ENCODE results near the gene PROC. TPM values are rescaled to one million over a fixed set of nuclear protein-coding genes. Genes with fewer than 3 reads are reported as not detected.

Gene PROC
- total and polyA plus RNA-seq, 9 donors = 0.51 to 1.1 TPM; not detected in 7

DNA sequence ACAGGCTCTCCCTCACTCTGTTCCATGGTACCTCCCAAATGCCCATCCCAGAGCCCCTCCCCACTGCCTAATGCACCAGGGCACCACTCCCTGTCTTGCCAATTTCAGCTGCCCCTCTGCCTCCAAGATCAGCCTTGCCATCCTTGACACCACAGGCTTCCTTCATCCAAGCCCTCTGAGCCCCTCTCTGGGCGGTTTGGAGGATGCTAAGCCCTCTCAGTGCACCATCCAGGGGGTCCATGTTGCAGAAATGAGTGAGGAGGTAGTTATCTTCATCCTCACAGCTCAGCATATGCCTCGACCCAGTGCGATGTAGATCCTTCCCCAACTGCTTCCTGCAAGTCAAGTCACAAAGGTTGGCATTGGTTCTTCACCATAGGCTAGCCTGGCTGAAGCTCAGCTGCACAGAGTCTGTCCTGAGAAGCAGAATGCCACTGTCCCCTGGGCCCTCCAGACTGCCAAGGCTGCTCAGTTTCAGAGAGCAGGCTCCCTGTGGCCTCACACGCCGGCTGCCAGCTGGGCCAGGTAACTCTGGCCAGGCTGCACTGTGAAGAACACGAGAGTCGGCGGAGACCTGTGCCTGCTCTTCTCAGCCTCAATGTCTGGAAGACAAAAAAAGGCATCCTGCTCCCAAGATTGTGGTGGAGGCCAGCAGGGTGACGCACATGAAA is 20.5 kb upstream of the PROC start:
- H3K27ac ChIP-seq = no peak overlapping the region
- H3K36me3 ChIP-seq = no peaks in the 10 kb centered on the region
- no peak overlapping the region for H3K4me3 ChIP-seq
- WGBS, 3 donors = 91 to 92% (median 92%) methylated on average over 9 of the region's 9 CpGs
- no peaks in the 10 kb centered on the region for H3K9me3 ChIP-seq
- no peaks in the 10 kb centered on the region for H3K27me3 ChIP-seq
- H3K4me1 ChIP-seq (ENCODE audit: insufficient read depth) = peaks cover 4% of the 10 kb centered on the region
- no peak for DNase-seq
- TF ChIP-seq POLR2A (IDR thresholded peaks at IDR 0.05) (no peak), CTCF (IDR thresholded peaks at IDR 0.05) (no peak), EP300 (IDR thresholded peaks at IDR 0.05) (no peak)
- intact Hi-C loops (cut with DNase I) = no loop called here

- DNase-seq = peak in 4 of 5 donors; percentile 54 to 60 (median 58)
- intact Hi-C loops (cut with DNase I) = no loop called here
- H3K9me3 ChIP-seq = no peaks in the 10 kb centered on the region
- no peak overlapping the region for H3K4me3 ChIP-seq
- TF ChIP-seq EP300 (IDR thresholded peaks at IDR 0.05) (no peak), POLR2A (IDR thresholded peaks at IDR 0.05) (no peak), CTCF (IDR thresholded peaks at IDR 0.05) (no peak)
- no peak overlapping the region for H3K27ac ChIP-seq
- H3K4me1 ChIP-seq (ENCODE audit: insufficient read depth) = peaks cover 4% of the 10 kb centered on the region
- no peaks in the 10 kb centered on the region for H3K36me3 ChIP-seq
- WGBS, 3 donors = 25 to 49% (median 31%) methylated on average over 4 of the region's 4 CpGs
- no peaks in the 10 kb centered on the region for H3K27me3 ChIP-seq
These were observed 20.0 kb upstream of the PROC start for GRCh38 chr2:127398239-127398590.

- no peak overlapping the region for H3K4me3 ChIP-seq
- TF ChIP-seq EP300 (IDR thresholded peaks at IDR 0.05) = no peak
- no peak for TF ChIP-seq CTCF (IDR thresholded peaks at IDR 0.05)
- no peak for TF ChIP-seq POLR2A (IDR thresholded peaks at IDR 0.05)
- H3K27ac ChIP-seq = no peak overlapping the region
- peaks cover 4% of the 10 kb centered on the region for H3K4me1 ChIP-seq (ENCODE audit: insufficient read depth)
- intact Hi-C loops (cut with DNase I) = no loop called here
- H3K9me3 ChIP-seq = no peaks in the 10 kb centered on the region
- no peak for DNase-seq
- H3K36me3 ChIP-seq = no peaks in the 10 kb centered on the region
- 62 to 82% (median 78%) methylated on average over 9 of the region's 9 CpGs for WGBS, 3 donors
- H3K27me3 ChIP-seq = no peaks in the 10 kb centered on the region
These were observed 17.7 kb upstream of the PROC start for GRCh38 chr2:127400533-127400896.

DNA sequence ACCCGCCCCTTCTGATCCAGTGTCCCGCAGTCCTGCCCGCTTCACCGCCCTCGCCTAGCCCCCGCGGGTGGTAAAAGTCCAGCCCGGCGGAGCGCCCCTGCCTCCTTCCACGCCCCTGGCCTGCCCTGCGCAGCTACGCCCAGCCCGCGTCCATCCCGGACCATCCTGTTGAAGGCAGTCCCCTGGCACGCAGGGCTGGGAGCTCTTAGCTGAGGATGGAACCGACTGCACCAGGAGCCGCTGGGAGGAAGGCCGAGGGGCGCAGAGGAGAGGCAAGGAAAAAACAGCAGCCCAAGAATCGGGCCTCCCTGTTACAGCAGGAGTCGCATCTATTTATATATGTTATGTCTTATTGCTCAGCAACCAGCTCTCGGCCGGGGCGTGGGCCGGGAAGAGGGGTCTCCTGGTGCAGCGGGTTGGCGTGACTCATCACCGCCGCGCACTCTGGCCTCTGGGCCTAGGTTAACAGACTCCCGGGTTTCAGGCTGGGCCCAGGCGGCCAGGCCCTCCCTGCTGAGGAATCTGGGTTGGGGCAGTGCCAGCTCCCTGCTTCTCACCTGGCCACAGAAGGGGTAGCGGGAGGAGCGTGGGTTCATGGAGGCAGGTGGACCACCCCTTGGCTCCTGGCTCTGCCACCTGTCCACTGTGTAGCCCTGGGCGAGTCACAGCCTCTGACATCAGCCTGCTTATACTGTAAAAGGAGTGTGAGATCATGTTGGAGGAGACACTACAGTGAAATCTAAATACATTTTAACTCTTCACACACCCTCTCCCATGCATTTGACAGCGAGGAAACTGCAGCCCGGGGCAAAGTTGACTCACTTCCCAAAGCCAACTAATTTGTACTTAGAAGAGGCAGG is 17.1 kb upstream of the PROC start:
- DNase-seq = peak in 3 of 5 donors; percentile 41 to 56 (median 51)

More for the DNA sequence above, 17.1 kb upstream of the PROC start:
- peaks cover 4% of the 10 kb centered on the region for H3K4me1 ChIP-seq (ENCODE audit: insufficient read depth)
- WGBS, 3 donors = 37 to 54% (median 44%) methylated on average over 39 of the region's 39 CpGs
- no peaks in the 10 kb centered on the region for H3K27me3 ChIP-seq
- no peak overlapping the region for H3K27ac ChIP-seq
- TF ChIP-seq EP300 (IDR thresholded peaks at IDR 0.05) = no peak
- no peak for TF ChIP-seq CTCF (IDR thresholded peaks at IDR 0.05)
- no peak for TF ChIP-seq POLR2A (IDR thresholded peaks at IDR 0.05)
- no peaks in the 10 kb centered on the region for H3K9me3 ChIP-seq
- H3K36me3 ChIP-seq = no peaks in the 10 kb centered on the region
- no peak overlapping the region for H3K4me3 ChIP-seq
- intact Hi-C loops (cut with DNase I) = no loop called here

Measured in ovary (tissue), 9 donors.